Neural progenitor cell (in vitro differentiated cells): ENCODE results near the gene ZIC3. TPM values are rescaled to one million over a fixed set of nuclear protein-coding genes. Genes with fewer than 3 reads are reported as not detected.

Source experiments
- DNase-seq: peaks from one replicate; pipeline ENCODE4 v3.0.0-alpha.2; 2016; ENCODE audit warnings: low spot score
- H2AFZ ChIP-seq: fragments of 200-600 bp; sonication (generic); replicated peaks from 2 replicates; pipeline ENCODE4 v1.6.1; 2016; ENCODE audit warnings: antibody characterized with exemption
- H3F3A ChIP-seq: fragments of 200-600 bp; sonication (generic); 2 replicates; pipeline ENCODE4 v1.6.1; 2016; ENCODE audit warnings: antibody characterized with exemption, low read depth
- H3K27ac ChIP-seq: fragments of 200-600 bp; sonication (generic); 2 replicates; pipeline ENCODE4 v1.5.1; 2016; ENCODE audit warnings: mild to moderate bottlenecking
- H3K27me3 ChIP-seq: fragments of 200-600 bp; sonication (generic); 2 replicates; pipeline ENCODE4 v1.6.1; 2016; ENCODE audit warnings: mild to moderate bottlenecking, moderate library complexity
- H3K36me3 ChIP-seq: fragments of 200-600 bp; sonication (generic); 2 replicates; pipeline ENCODE4 v1.5.1; 2016
- H3K4me1 ChIP-seq: fragments of 200-600 bp; sonication (generic); 2 replicates; pipeline ENCODE4 v1.6.1; 2016; ENCODE audit warnings: mixed run types
- H3K4me2 ChIP-seq: fragments of 200-600 bp; sonication (generic); 2 replicates; pipeline ENCODE4 v1.6.1; 2016
- H3K4me3 ChIP-seq: fragments of 200-600 bp; sonication (generic); 2 replicates; pipeline ENCODE4 v1.5.1; 2016
- H3K79me2 ChIP-seq: fragments of 200-600 bp; sonication (generic); 2 replicates; pipeline ENCODE4 v1.6.1; 2016; ENCODE audit warnings: low read depth
- H3K9ac ChIP-seq: fragments of 200-600 bp; sonication (generic); 2 replicates; pipeline ENCODE4 v1.6.1; 2016
- H3K9me3 ChIP-seq: fragments of 200-600 bp; sonication (generic); 2 replicates; pipeline ENCODE4 v1.5.1; 2016; ENCODE audit warnings: low read depth
- H4K20me1 ChIP-seq: fragments of 200-600 bp; sonication (generic); 2 replicates; pipeline ENCODE4 v1.6.1; 2016; ENCODE audit warnings: low read depth
- H3K27ac Mint-ChIP-seq: 3 replicates; pipeline ENCODE4 v1.8.0; 2021; ENCODE audit warnings: mixed read lengths
- H3K27me3 Mint-ChIP-seq: 2 replicates; pipeline ENCODE4 v1.8.0; 2022; ENCODE audit warnings: low read depth, mild to moderate bottlenecking, inconsistent platforms, moderate library complexity, mixed read lengths; ENCODE audit not compliant: insufficient read depth
- H3K36me3 Mint-ChIP-seq: 3 replicates; pipeline ENCODE4 v1.8.0; 2021; ENCODE audit warnings: mixed read lengths
- H3K4me1 Mint-ChIP-seq: 3 replicates; pipeline ENCODE4 v1.8.0; 2021; ENCODE audit warnings: mixed read lengths
- H3K4me3 Mint-ChIP-seq: 3 replicates; pipeline ENCODE4 v1.8.0; 2021; ENCODE audit warnings: mild to moderate bottlenecking, moderate library complexity, mixed read lengths
- H3K9me3 Mint-ChIP-seq: 3 replicates; pipeline ENCODE4 v1.8.0; 2020; ENCODE audit warnings: mixed read lengths
- EZH2 ChIP-seq: fragments of 200-600 bp; sonication (generic); IDR thresholded peaks from 2 replicates; pipeline ENCODE4 v1.6.1; 2017; ENCODE audit warnings: antibody characterized with exemption, mild to moderate bottlenecking, moderate library complexity
- EZH2phosphoT487 ChIP-seq: fragments of 200-600 bp; sonication (generic); IDR thresholded peaks from 2 replicates; pipeline ENCODE4 v1.6.1; 2017; ENCODE audit warnings: antibody characterized with exemption
- total RNA-seq: library from RNA; depleted of rRNA; stranded (reverse); fragments of >200 nt; gene quantifications from 2 replicates; pipeline ENCODE4 v1.2.3, GENCODE V29; 2015; ENCODE audit warnings: low replicate concordance
- TF ChIP-seq, protein P1 (sequence below): fragments of 200-600 bp; sonication (generic); IDR thresholded peaks from 2 replicates; pipeline ENCODE4 v1.5.1; 2017; ENCODE audit warnings: antibody characterized with exemption, mild to moderate bottlenecking

ZIC3 gene
- total RNA-seq, 1 donor from 2014 or later = 2.6 TPM

DNA sequence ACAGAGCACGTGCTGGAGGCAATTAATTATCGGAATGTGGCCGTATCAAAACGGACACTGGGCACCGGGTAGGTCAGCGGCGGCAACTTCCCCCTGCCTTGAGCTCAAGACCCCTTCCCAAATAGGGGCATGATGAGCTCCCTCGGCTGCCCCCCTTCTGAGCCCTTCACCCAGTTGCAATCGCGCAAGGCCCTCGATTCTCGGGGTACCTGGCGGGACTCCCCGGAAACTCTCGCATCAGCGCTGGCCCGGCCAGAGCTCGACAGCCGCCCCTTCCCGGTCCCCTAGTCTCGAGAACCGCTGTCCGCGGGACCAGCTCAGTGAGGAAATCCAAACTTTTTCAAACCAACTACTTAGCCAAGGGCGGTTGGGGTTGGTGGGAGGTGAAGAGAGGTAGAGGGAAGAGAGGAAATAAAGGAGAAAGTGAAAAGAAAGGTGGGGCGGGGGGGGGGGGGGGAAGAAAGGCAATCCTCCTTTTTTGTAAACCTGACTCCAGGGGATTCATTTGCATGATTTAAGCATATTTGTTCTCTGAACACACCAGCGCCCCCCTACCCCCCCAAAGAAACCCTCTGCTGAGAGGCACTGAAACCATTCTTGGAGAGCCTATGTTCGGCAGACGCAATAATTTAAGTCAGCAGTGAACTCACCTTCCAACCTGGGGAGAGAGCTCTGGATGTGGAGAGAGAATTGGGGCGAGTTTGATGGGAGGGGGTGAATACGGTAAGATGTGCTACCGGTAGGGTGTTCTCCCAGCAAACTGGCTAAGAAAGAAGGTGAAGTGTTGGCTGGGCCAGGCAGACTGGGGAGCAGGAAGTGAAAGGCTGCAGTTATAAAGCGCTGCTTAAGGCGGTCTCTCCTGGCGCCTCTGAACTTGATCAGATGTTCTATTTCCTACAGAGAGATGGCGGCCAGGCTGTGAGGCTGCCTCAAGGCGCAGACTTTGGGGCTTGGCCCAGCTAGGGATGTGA lies 2.0 kb upstream of the ZIC3 start:
- H3K36me3 Mint-ChIP-seq = peaks cover 15% of the 10 kb centered on the region
- Histone ChIP-seq H3K27ac (no peak overlapping the region), H3K4me2 (peak overlapping the region; percentile 84), H3K79me2 (peaks cover 39% of the 10 kb centered on the region), H3K4me1 (peaks cover 20% of the 10 kb centered on the region), H3K9ac (no peak overlapping the region), H3K27me3 (peaks cover 63% of the 10 kb centered on the region), H3K9me3 (no peaks in the 10 kb centered on the region), H3K36me3 (no peaks in the 10 kb centered on the region), H4K20me1 (peaks cover 10% of the 10 kb centered on the region), H2AFZ (no peak overlapping the region), H3K4me3 (peak overlapping the region; percentile 48), H3F3A (peaks cover 17% of the 10 kb centered on the region)
- peaks cover 55% of the 10 kb centered on the region for H3K4me1 Mint-ChIP-seq
- H3K27me3 Mint-ChIP-seq = peaks cover 17% of the 10 kb centered on the region
- peak; percentile 26 for TF ChIP-seq EZH2
- TF ChIP-seq, protein P1, sequence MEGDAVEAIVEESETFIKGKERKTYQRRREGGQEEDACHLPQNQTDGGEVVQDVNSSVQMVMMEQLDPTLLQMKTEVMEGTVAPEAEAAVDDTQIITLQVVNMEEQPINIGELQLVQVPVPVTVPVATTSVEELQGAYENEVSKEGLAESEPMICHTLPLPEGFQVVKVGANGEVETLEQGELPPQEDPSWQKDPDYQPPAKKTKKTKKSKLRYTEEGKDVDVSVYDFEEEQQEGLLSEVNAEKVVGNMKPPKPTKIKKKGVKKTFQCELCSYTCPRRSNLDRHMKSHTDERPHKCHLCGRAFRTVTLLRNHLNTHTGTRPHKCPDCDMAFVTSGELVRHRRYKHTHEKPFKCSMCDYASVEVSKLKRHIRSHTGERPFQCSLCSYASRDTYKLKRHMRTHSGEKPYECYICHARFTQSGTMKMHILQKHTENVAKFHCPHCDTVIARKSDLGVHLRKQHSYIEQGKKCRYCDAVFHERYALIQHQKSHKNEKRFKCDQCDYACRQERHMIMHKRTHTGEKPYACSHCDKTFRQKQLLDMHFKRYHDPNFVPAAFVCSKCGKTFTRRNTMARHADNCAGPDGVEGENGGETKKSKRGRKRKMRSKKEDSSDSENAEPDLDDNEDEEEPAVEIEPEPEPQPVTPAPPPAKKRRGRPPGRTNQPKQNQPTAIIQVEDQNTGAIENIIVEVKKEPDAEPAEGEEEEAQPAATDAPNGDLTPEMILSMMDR = no peak
- DNase-seq = peak; percentile 42
- H3K4me3 Mint-ChIP-seq = peak overlapping the region; percentile 87
- H3K9me3 Mint-ChIP-seq = peaks cover 7% of the 10 kb centered on the region
- H3K27ac Mint-ChIP-seq = peak overlapping the region; percentile 89

DNA sequence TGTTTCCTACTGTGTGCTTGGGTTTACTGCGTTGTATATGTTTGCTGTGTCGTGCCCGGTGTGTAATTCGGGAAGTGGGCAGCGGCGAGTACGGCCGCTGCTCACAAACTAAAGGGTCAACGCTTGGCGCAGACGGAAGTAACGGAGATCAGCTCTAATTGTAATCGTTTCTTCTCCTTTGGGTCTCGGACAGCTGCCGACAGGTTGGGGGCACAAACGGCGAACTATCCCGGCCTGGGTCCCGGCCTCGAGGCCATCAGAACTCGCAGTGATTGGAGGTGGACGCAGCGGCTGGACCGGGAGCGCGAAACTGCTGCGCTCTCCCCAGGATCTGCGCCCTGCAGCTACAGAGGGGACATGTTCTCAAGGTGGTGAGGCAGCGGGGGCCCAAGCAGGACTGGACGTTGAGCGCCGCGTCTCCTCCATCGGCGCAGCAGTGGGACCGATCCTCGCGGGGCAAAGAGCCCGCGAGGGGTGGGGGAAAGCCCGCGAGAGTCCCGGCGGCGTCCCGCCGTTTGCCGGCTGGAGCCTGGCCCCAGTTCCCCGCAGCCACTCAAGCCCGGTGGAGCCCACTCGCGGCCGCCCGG lies 516 bp upstream of the ZIC3 start:
- Histone ChIP-seq H3K9me3 (no peaks in the 10 kb centered on the region), H3K4me2 (peak overlapping the region; percentile 84), H3K27ac (no peak overlapping the region), H3K36me3 (no peaks in the 10 kb centered on the region), H4K20me1 (peaks cover 17% of the 10 kb centered on the region), H2AFZ (peak overlapping the region; percentile 23), H3F3A (peaks cover 24% of the 10 kb centered on the region), H3K9ac (no peak overlapping the region), H3K27me3 (peaks cover 74% of the 10 kb centered on the region), H3K4me1 (peaks cover 22% of the 10 kb centered on the region), H3K79me2 (peaks cover 52% of the 10 kb centered on the region), H3K4me3 (peak overlapping the region; percentile 65)
- H3K36me3 Mint-ChIP-seq = peaks cover 28% of the 10 kb centered on the region
- peaks cover 47% of the 10 kb centered on the region for H3K4me1 Mint-ChIP-seq
- H3K4me3 Mint-ChIP-seq = peak overlapping the region; percentile 87
- peak; percentile 24 for DNase-seq
- peaks cover 26% of the 10 kb centered on the region for H3K27me3 Mint-ChIP-seq
- peaks cover 9% of the 10 kb centered on the region for H3K9me3 Mint-ChIP-seq
- H3K27ac Mint-ChIP-seq = peak overlapping the region; percentile 42
- TF ChIP-seq, protein P1 = no peak
- TF ChIP-seq EZH2phosphoT487 = peak; percentile 22
- no peak for TF ChIP-seq EZH2

DNA sequence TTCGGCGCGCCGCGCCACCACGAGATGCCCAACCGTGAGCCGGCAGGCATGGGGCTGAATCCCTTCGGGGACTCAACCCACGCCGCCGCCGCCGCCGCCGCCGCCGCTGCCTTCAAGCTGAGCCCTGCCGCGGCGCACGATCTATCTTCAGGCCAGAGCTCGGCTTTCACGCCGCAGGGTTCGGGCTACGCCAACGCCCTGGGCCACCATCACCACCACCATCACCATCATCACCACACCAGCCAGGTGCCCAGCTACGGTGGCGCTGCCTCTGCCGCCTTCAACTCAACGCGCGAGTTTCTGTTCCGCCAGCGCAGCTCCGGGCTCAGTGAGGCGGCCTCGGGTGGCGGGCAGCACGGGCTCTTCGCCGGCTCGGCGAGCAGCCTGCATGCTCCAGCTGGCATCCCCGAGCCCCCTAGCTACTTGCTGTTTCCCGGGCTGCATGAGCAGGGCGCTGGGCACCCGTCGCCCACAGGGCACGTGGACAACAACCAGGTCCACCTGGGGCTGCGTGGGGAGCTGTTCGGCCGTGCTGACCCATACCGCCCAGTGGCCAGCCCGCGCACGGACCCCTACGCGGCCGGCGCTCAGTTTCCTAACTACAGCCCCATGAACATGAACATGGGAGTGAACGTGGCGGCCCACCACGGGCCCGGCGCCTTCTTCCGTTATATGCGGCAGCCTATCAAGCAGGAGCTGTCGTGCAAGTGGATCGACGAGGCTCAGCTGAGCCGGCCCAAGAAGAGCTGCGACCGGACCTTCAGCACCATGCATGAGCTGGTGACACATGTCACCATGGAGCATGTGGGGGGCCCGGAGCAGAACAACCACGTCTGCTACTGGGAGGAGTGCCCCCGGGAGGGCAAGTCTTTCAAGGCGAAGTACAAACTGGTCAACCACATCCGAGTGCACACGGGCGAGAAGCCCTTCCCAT lies 1.1 kb downstream of the ZIC3 start:
- H3K27me3 ChIP-seq = peaks cover 66% of the 10 kb centered on the region
- Mint-ChIP-seq H3K4me1 (peaks cover 45% of the 10 kb centered on the region), H3K27me3 (peaks cover 22% of the 10 kb centered on the region), H3K27ac (peak overlapping the region; percentile 99), H3K36me3 (peaks cover 42% of the 10 kb centered on the region), H3K4me3 (peak overlapping the region; percentile 100), H3K9me3 (peaks cover 9% of the 10 kb centered on the region)
- no peak overlapping the region for H3K27ac ChIP-seq
- TF ChIP-seq EZH2phosphoT487 = no peak
- TF ChIP-seq EZH2 = peak; percentile 32
- H3K9me3 ChIP-seq = no peaks in the 10 kb centered on the region
- H3K4me1 ChIP-seq = peaks cover 23% of the 10 kb centered on the region
- no peak overlapping the region for H3K9ac ChIP-seq
- peak overlapping the region; percentile 65 for H3K4me3 ChIP-seq
- H3K36me3 ChIP-seq = no peaks in the 10 kb centered on the region
- peaks cover 62% of the 10 kb centered on the region for H3K79me2 ChIP-seq
- peak; percentile 35 for DNase-seq
- peaks cover 25% of the 10 kb centered on the region for H4K20me1 ChIP-seq
- peaks cover 25% of the 10 kb centered on the region for H3F3A ChIP-seq
- H2AFZ ChIP-seq = peak overlapping the region; percentile 23
- peak overlapping the region; percentile 84 for H3K4me2 ChIP-seq
